Measurements from ENCODE around the gene GRN. TPM values are rescaled to one million over a fixed set of nuclear protein-coding genes. Genes with fewer than 3 reads are reported as not detected.
"Not testable (repeated sequence)": the region's sequence is repeated elsewhere in the genome, so short reads cannot be mapped to it uniquely, and the experiment has no call there.

Gene GRN
- total and polyA plus RNA-seq, 4 experiments from 2014 or later = 45.9 to 69.2 (median 49.8) TPM

DNA sequence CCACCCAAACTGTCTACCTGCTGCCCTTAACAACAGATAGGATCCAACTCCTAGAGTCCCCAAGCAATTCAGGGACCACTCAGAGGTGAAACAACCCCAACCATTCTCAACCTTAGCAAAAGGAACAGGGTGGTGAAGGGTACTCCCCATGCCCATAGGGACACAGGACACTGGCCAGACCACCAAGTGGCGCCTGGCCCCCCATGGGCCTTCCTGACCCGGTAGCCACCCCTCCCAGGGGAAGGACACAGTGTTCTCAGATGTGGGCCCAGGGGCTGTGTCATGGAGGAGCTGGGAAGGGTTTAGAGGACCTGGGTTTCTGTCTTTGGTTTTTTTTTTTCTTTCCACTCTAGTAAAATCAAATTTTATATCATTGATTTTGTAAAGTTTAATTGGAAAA, 10.8 kb upstream of the GRN start:
- CTCF ChIA-PET (ENCODE audit: partially characterized antibody) = interaction anchor here (0.8 to 7.4 kb wide), 3 partner anchors 11 to 146 kb away, joined by 3 to 32 read pairs (median 3); partner anchors contain the start of gene GRN
- H3K27ac ChIP-seq (ENCODE audit: low read depth, low read length) = no peak overlapping the region
- H3K27me3 Mint-ChIP-seq = peaks cover 3 to 5% of the 10 kb centered on the region in 2 donors
- no peaks in the 10 kb centered on the region for H3K4me1 ChIP-seq (ENCODE audit: insufficient read depth, low read length)
- POLR2A ChIA-PET (ENCODE audit: partially characterized antibody) = interaction anchor here (0.8 to 1.5 kb wide), 2 partner anchors 9 to 124 kb away, joined by 3 to 4 read pairs; no protein-coding TSS in a partner anchor
- no peak overlapping the region for H3K27ac Mint-ChIP-seq
- no peak overlapping the region for H3K4me3 ChIP-seq (ENCODE audit: low read length in 2 of 2)
- H3K36me3 ChIP-seq (ENCODE audit: insufficient read depth, low read length) = no peaks in the 10 kb centered on the region
- H3K9me3 ChIP-seq (ENCODE audit: control insufficient read depth in 1 of 2, low read length in 2 of 2) = no peaks in the 10 kb centered on the region
- no peak overlapping the region for H3K4me3 Mint-ChIP-seq
- H3K4me1 Mint-ChIP-seq = peaks cover 5 to 11% (median 6%) of the 10 kb centered on the region in 4 donors
- no peak for DNase-seq
- H3K27me3 ChIP-seq (ENCODE audit: insufficient read depth, low read length) = no peaks in the 10 kb centered on the region
- intact Hi-C loops (cut with micrococcal nuclease) = no loop called here
- no peaks in the 10 kb centered on the region for H3K36me3 Mint-ChIP-seq
- H3K9me3 Mint-ChIP-seq = no peaks in the 10 kb centered on the region

DNA sequence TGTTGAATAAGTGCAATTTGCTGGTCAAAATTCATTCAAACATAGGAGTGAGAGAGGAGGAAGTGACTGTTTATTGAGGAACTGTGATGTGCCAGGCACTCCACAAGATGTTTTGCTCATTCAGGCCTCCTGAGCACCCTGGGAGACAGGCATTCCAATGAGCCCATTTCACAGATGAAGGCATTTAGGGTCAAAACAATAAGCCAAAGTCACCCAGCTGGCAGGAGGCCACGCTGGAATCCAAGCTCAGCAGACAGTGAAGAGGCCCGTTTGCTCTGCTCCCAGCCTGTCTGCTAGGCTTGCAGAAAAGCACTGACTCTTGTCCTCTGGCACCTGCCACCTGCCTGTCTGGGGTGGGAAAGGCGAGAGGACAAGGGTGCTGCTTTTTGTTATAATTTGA, 10.4 kb upstream of the GRN start:
- H3K27ac Mint-ChIP-seq = no peak overlapping the region
- H3K27me3 ChIP-seq (ENCODE audit: insufficient read depth, low read length) = no peaks in the 10 kb centered on the region
- intact Hi-C loops (cut with micrococcal nuclease) = no loop called here
- no peaks in the 10 kb centered on the region for H3K4me1 ChIP-seq (ENCODE audit: insufficient read depth, low read length)
- H3K27me3 Mint-ChIP-seq = peaks cover 3 to 5% of the 10 kb centered on the region in 2 donors
- no peaks in the 10 kb centered on the region for H3K9me3 ChIP-seq (ENCODE audit: control insufficient read depth in 1 of 2, low read length in 2 of 2)
- no peak for DNase-seq
- no peak overlapping the region for H3K27ac ChIP-seq (ENCODE audit: low read depth, low read length)
- H3K36me3 ChIP-seq (ENCODE audit: insufficient read depth, low read length) = no peaks in the 10 kb centered on the region
- POLR2A ChIA-PET (ENCODE audit: partially characterized antibody) = interaction anchor here (1.5 kb wide), 1 partner anchor 125 kb away, joined by 4 read pairs; no protein-coding TSS in a partner anchor
- H3K4me3 ChIP-seq (ENCODE audit: low read length in 2 of 2) = no peak overlapping the region
- H3K4me3 Mint-ChIP-seq = no peak overlapping the region
- H3K9me3 Mint-ChIP-seq = no peaks in the 10 kb centered on the region
- H3K4me1 Mint-ChIP-seq = peaks cover 5 to 11% (median 6%) of the 10 kb centered on the region in 4 donors
- CTCF ChIA-PET (ENCODE audit: partially characterized antibody) = interaction anchor here (0.8 to 7.4 kb wide), 4 partner anchors 10 to 146 kb away, joined by 3 to 32 read pairs (median 4); partner anchors contain the start of gene GRN
- no peaks in the 10 kb centered on the region for H3K36me3 Mint-ChIP-seq

DNA sequence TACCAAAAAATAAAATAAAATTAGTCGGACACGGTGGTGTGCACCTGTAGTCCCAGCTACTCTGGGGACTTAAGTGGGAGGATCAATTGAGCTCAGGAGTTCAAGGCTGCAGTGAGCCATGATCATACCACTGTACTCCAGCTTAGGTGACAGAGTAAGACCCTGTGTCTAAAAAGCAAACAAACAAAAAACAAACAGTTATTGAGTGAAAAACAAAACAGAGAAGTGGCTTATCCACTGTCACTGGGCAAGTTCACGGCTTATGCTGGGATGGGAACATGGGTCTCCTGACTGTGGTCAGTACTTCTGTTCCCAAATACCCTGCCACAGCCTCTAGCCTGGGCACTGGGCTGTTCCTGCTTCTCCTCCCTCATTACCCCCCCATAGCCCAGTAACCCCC, 9.5 kb upstream of the GRN start:
- H3K9me3 ChIP-seq (ENCODE audit: control insufficient read depth in 1 of 2, low read length in 2 of 2) = no peaks in the 10 kb centered on the region
- no peaks in the 10 kb centered on the region for H3K27me3 ChIP-seq (ENCODE audit: insufficient read depth, low read length)
- no peak overlapping the region for H3K27ac ChIP-seq (ENCODE audit: low read depth, low read length)
- peaks cover 5 to 11% (median 6%) of the 10 kb centered on the region in 4 donors for H3K4me1 Mint-ChIP-seq
- intact Hi-C loops (cut with micrococcal nuclease) = no loop called here
- no peaks in the 10 kb centered on the region for H3K4me1 ChIP-seq (ENCODE audit: insufficient read depth, low read length)
- ChIA-PET POLR2A (ENCODE audit: partially characterized antibody) (no interaction called here), CTCF (ENCODE audit: partially characterized antibody) (interaction anchor here (1.0 to 7.4 kb wide), 2 partner anchors 10 to 126 kb away, joined by 4 to 32 read pairs; partner anchors contain the start of gene GRN)
- no peak overlapping the region for H3K27ac Mint-ChIP-seq
- no peak overlapping the region for H3K4me3 ChIP-seq (ENCODE audit: low read length in 2 of 2)
- DNase-seq = no peak
- no peaks in the 10 kb centered on the region for H3K36me3 Mint-ChIP-seq
- H3K36me3 ChIP-seq (ENCODE audit: insufficient read depth, low read length) = no peaks in the 10 kb centered on the region
- H3K9me3 Mint-ChIP-seq = no peaks in the 10 kb centered on the region
- peaks cover 3 to 9% of the 10 kb centered on the region in 2 donors for H3K27me3 Mint-ChIP-seq
- H3K4me3 Mint-ChIP-seq = no peak overlapping the region

DNA sequence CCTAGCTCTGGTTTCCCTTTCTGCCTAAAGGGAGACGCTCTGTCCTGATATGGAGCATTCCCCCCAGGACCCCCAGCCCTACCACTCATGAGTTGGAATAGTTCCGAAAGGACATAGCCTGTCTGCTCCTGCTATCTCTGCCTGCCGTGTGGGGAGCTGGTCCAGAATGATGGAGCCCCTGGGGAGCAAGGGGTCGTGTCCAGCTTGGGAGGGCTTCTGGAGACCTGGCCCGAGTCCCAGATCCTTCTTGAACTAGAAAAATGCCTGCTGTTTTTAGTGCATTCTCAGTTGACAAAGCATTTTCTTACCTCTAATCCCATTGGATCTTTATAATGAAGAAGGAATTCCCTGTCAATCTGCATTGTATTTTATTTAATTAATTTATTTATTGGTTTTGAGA, 9.1 kb upstream of the GRN start:
- H3K27me3 ChIP-seq (ENCODE audit: insufficient read depth, low read length) = no peaks in the 10 kb centered on the region
- H3K27me3 Mint-ChIP-seq = peaks cover 3 to 10% of the 10 kb centered on the region in 2 donors
- DNase-seq = no peak
- no peaks in the 10 kb centered on the region for H3K9me3 Mint-ChIP-seq
- H3K9me3 ChIP-seq (ENCODE audit: control insufficient read depth in 1 of 2, low read length in 2 of 2) = no peaks in the 10 kb centered on the region
- H3K4me1 Mint-ChIP-seq = peaks cover 5 to 10% (median 6%) of the 10 kb centered on the region in 4 donors
- H3K4me1 ChIP-seq (ENCODE audit: insufficient read depth, low read length) = no peaks in the 10 kb centered on the region
- H3K36me3 ChIP-seq (ENCODE audit: insufficient read depth, low read length) = no peaks in the 10 kb centered on the region
- CTCF ChIA-PET (ENCODE audit: partially characterized antibody) = interaction anchor here (1.0 to 7.4 kb wide), 2 partner anchors 9 to 126 kb away, joined by 4 to 32 read pairs; partner anchors contain the start of gene GRN
- H3K27ac Mint-ChIP-seq = no peak overlapping the region
- H3K4me3 ChIP-seq (ENCODE audit: low read length in 2 of 2) = no peak overlapping the region
- H3K4me3 Mint-ChIP-seq = no peak overlapping the region
- POLR2A ChIA-PET (ENCODE audit: partially characterized antibody) = no interaction called here
- H3K27ac ChIP-seq (ENCODE audit: low read depth, low read length) = no peak overlapping the region
- no peaks in the 10 kb centered on the region for H3K36me3 Mint-ChIP-seq
- intact Hi-C loops (cut with micrococcal nuclease) = no loop called here

DNA sequence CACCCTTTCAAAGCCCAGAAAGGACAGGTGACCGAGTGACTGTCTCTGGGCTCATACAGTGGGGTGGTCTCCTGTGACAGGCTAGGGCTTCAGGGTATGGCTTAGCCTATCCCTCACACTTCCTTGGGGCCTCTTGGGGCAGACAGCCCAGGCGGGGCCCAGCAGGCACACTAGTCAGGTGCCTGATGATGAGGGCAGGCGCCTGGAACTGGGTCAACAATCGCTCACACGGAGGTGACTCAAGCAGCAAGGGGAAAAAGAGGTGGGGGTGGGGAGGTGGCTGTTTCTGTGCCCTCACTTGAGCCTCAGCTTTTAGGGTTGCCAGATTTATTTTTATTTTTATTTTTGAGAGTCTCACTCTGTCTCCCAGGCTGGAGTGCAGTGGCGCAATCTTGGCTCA, 6.4 kb upstream of the GRN start:
- Histone ChIP-seq H3K4me3 (ENCODE audit: low read length in 2 of 2) (no peak overlapping the region), H3K4me1 (ENCODE audit: insufficient read depth, low read length) (no peaks in the 10 kb centered on the region), H3K36me3 (ENCODE audit: insufficient read depth, low read length) (no peaks in the 10 kb centered on the region), H3K27me3 (ENCODE audit: insufficient read depth, low read length) (no peaks in the 10 kb centered on the region), H3K9me3 (ENCODE audit: control insufficient read depth in 1 of 2, low read length in 2 of 2) (no peaks in the 10 kb centered on the region), H3K27ac (ENCODE audit: low read depth, low read length) (no peak overlapping the region)
- ChIA-PET POLR2A (ENCODE audit: partially characterized antibody) (no interaction called here), CTCF (ENCODE audit: partially characterized antibody) (interaction anchor here (1.3 kb wide), 2 partner anchors 11 to 129 kb away, joined by 5 to 7 read pairs; no protein-coding TSS in a partner anchor)
- Mint-ChIP-seq H3K9me3 (no peaks in the 10 kb centered on the region), H3K4me1 (peaks cover 0 to 8% (median 0%) of the 10 kb centered on the region in 4 donors), H3K27ac (peak overlapping the region in 3 of 7 donors; percentile 9 to 66 (median 18)), H3K27me3 (peaks cover 3 to 10% of the 10 kb centered on the region in 2 donors), H3K4me3 (no peak overlapping the region), H3K36me3 (no peaks in the 10 kb centered on the region)
- no peak for DNase-seq
- intact Hi-C loops (cut with micrococcal nuclease) = no loop called here

DNA sequence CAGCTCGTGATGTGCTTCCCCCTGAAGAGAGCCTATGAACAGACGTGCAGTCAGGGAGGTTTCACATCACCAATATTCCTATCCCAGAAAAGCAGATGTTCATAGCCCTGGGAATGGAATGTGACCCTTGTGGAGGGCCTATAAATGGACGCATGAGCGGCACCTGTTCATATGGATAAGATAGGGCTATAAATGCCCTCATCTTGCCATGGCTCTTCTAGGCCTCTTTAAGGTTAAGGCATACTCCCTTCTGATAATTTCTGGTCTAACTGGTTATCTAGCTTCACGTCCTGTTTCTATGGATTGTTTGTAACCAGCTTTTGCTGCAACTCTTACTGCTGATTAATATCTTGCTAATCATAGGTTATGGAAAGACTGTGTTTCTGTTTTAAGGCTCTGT, 4.5 kb upstream of the GRN start:
- CTCF ChIA-PET (ENCODE audit: partially characterized antibody) = interaction anchor here (1.1 kb wide), 1 partner anchor 9 kb away, joined by 3 read pairs; no protein-coding TSS in a partner anchor
- H3K27me3 ChIP-seq (ENCODE audit: insufficient read depth, low read length); H3K27ac Mint-ChIP-seq; H3K27ac ChIP-seq (ENCODE audit: low read depth, low read length); H3K9me3 Mint-ChIP-seq; H3K36me3 ChIP-seq (ENCODE audit: insufficient read depth, low read length); H3K4me3 Mint-ChIP-seq; POLR2A ChIA-PET (ENCODE audit: partially characterized antibody); H3K4me1 ChIP-seq (ENCODE audit: insufficient read depth, low read length); H3K9me3 ChIP-seq (ENCODE audit: control insufficient read depth in 1 of 2, low read length in 2 of 2); DNase-seq; H3K36me3 Mint-ChIP-seq; intact Hi-C loops (cut with micrococcal nuclease); H3K4me3 ChIP-seq (ENCODE audit: low read length in 2 of 2): not testable (repeated sequence)
- Mint-ChIP-seq H3K27me3 (peaks cover 3 to 10% of the 10 kb centered on the region in 2 donors), H3K4me1 (peaks cover 4 to 19% (median 10%) of the 10 kb centered on the region in 4 donors)

DNA sequence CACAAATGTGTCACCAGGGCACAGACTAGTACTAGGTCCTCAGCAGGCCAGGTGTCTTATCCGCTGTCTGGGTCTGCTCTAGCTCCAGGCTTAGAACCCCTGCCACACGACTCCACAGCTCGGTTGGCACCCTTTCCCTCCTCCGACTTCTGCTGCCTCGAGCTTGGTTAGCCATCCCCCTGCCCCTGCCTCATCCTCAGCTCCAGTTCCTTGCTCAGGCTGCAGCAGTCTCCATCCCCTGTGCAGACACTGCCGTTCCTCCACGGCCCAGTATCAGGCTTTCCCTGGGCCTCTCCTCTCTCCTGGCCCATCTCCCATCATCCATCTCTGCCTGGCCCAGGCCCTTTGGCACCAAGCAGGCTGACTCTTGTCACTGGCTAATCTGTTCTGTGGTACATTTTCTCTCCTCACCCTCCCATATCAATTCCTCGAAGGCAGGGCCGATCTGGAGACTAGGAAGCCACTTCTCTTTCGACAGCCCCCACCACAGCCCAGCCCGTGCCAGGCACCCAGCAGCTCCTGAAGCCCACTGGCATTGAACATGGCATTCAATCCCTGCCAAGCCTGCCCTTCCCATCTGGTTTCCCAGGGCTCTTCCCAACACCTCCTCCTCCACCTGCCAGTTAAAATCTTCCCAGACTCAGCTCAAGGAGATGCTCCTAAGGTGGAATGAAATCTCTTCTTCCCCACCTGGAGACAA, 1.4 kb upstream of the GRN start:
- Histone ChIP-seq H3K27me3 (ENCODE audit: insufficient read depth, low read length) (no peaks in the 10 kb centered on the region), H3K9me3 (ENCODE audit: control insufficient read depth in 1 of 2, low read length in 2 of 2) (no peaks in the 10 kb centered on the region), H3K4me3 (ENCODE audit: low read length in 2 of 2) (no peak overlapping the region), H3K36me3 (ENCODE audit: insufficient read depth, low read length) (no peaks in the 10 kb centered on the region), H3K27ac (ENCODE audit: low read depth, low read length) (no peak overlapping the region), H3K4me1 (ENCODE audit: insufficient read depth, low read length) (peaks cover 10% of the 10 kb centered on the region)
- DNase-seq = no peak
- Mint-ChIP-seq H3K9me3 (no peaks in the 10 kb centered on the region), H3K4me1 (peaks cover 10 to 31% (median 18%) of the 10 kb centered on the region in 4 donors), H3K4me3 (peak overlapping the region in 1 of 8 donors; percentile 17), H3K27ac (peak overlapping the region in 2 of 7 donors; percentile 61 to 63), H3K27me3 (peaks cover 0 to 6% of the 10 kb centered on the region in 2 donors), H3K36me3 (peaks cover 0 to 6% of the 10 kb centered on the region in 2 donors)
- POLR2A ChIA-PET (ENCODE audit: partially characterized antibody) = interaction anchor here (0.7 kb wide), 1 partner anchor 17 kb away, joined by 6 read pairs; no protein-coding TSS in a partner anchor
- CTCF ChIA-PET (ENCODE audit: partially characterized antibody) = interaction anchor here (0.9 to 3.6 kb wide), 2 partner anchors 11 to 132 kb away, joined by 4 to 41 read pairs; no protein-coding TSS in a partner anchor
- intact Hi-C loops (cut with micrococcal nuclease) = loop anchor here (2.0 kb wide), 1 partner anchor 13 kb away; no protein-coding TSS in a partner anchor

All from CD4-positive, alpha-beta memory T cell (primary cell).